Measurements from ENCODE around the gene CEMIP. TPM values are rescaled to one million over a fixed set of nuclear protein-coding genes. Genes with fewer than 3 reads are reported as not detected.

Gene CEMIP
- total RNA-seq, 1 donor from 2014 or later: 0.44 TPM

- no peak overlapping the region for H3K27ac ChIP-seq (replicated peaks)
- H3K9me3 ChIP-seq (replicated peaks): peaks cover 15% of the 10 kb centered on the region
- peaks cover 4% of the 10 kb centered on the region for H3K4me1 ChIP-seq
- H3K36me3 ChIP-seq: peaks cover 20% of the 10 kb centered on the region
- DNase-seq: no peak
- TF ChIP-seq CTCF (IDR thresholded peaks at IDR 0.05; ENCODE audit: borderline replicate concordance): no peak
- H3K4me3 ChIP-seq: no peak overlapping the region
- intact Hi-C loops (cut with micrococcal nuclease): loop anchor here (10.0 kb wide), 1 partner anchor 193 kb away; the partner anchor contains the start of gene CEMIP
- H3K27me3 ChIP-seq (ENCODE audit: low read depth): no peaks in the 10 kb centered on the region
Observed at GRCh38 chr15:80967451-80967850, 188.3 kb downstream of the CEMIP start.

- no peaks in the 10 kb centered on the region for H3K27me3 ChIP-seq (ENCODE audit: low read depth)
- no peak for TF ChIP-seq CTCF (IDR thresholded peaks at IDR 0.05; ENCODE audit: borderline replicate concordance)
- H3K4me3 ChIP-seq: no peak overlapping the region
- H3K9me3 ChIP-seq (replicated peaks): peaks cover 15% of the 10 kb centered on the region
- no peak overlapping the region for H3K27ac ChIP-seq (replicated peaks)
- DNase-seq: no peak
- H3K4me1 ChIP-seq: peaks cover 4% of the 10 kb centered on the region
- peaks cover 20% of the 10 kb centered on the region for H3K36me3 ChIP-seq
- intact Hi-C loops (cut with micrococcal nuclease): loop anchor here (10.0 kb wide), 1 partner anchor 193 kb away; the partner anchor contains the start of gene CEMIP
Observed at GRCh38 chr15:80967991-80968510, 188.9 kb downstream of the CEMIP start.

- no peak for TF ChIP-seq CTCF (IDR thresholded peaks at IDR 0.05; ENCODE audit: borderline replicate concordance)
Observed at GRCh38 chr15:80969316-80969715, 190.1 kb downstream of the CEMIP start.

GRCh38 chr15:80970018-80970657 is 191.0 kb downstream of the CEMIP start:
- H3K36me3 ChIP-seq: peaks cover 16% of the 10 kb centered on the region
- peaks cover 5% of the 10 kb centered on the region for H3K9me3 ChIP-seq (replicated peaks)
- H3K27ac ChIP-seq (replicated peaks): no peak overlapping the region
- peak; percentile 42 for DNase-seq
- peak; percentile 90 for TF ChIP-seq CTCF (IDR thresholded peaks at IDR 0.05; ENCODE audit: borderline replicate concordance)
- intact Hi-C loops (cut with micrococcal nuclease): no loop called here
- no peaks in the 10 kb centered on the region for H3K27me3 ChIP-seq (ENCODE audit: low read depth)
- H3K4me1 ChIP-seq: peaks cover 4% of the 10 kb centered on the region
- no peak overlapping the region for H3K4me3 ChIP-seq

More at GRCh38 chr15:80969316-80969715, 190.1 kb downstream of the CEMIP start:
- Histone ChIP-seq H3K27ac (replicated peaks) (no peak overlapping the region), H3K4me3 (no peak overlapping the region), H3K36me3 (peaks cover 20% of the 10 kb centered on the region), H3K9me3 (replicated peaks) (peaks cover 11% of the 10 kb centered on the region), H3K27me3 (ENCODE audit: low read depth) (no peaks in the 10 kb centered on the region), H3K4me1 (peaks cover 4% of the 10 kb centered on the region)
- no peak for DNase-seq
- intact Hi-C loops (cut with micrococcal nuclease): loop anchor here (10.0 kb wide), 1 partner anchor 195 kb away; the partner anchor contains the start of gene CEMIP

GRCh38 chr15:80970658-80971057 is 191.5 kb downstream of the CEMIP start:
- no peak for DNase-seq
- Histone ChIP-seq H3K9me3 (replicated peaks) (no peaks in the 10 kb centered on the region), H3K27me3 (ENCODE audit: low read depth) (no peaks in the 10 kb centered on the region), H3K4me1 (peaks cover 4% of the 10 kb centered on the region), H3K27ac (replicated peaks) (no peak overlapping the region), H3K4me3 (no peak overlapping the region), H3K36me3 (peaks cover 11% of the 10 kb centered on the region)
- no peak for TF ChIP-seq CTCF (IDR thresholded peaks at IDR 0.05; ENCODE audit: borderline replicate concordance)
- intact Hi-C loops (cut with micrococcal nuclease): no loop called here

All from left ventricle myocardium inferior (tissue), 1 donor.